Measurements from ENCODE around the gene SURF4.
A peak's percentile ranks its signal among the peaks of the same experiment; 100 is the strongest.

Gene SURF4

DNA sequence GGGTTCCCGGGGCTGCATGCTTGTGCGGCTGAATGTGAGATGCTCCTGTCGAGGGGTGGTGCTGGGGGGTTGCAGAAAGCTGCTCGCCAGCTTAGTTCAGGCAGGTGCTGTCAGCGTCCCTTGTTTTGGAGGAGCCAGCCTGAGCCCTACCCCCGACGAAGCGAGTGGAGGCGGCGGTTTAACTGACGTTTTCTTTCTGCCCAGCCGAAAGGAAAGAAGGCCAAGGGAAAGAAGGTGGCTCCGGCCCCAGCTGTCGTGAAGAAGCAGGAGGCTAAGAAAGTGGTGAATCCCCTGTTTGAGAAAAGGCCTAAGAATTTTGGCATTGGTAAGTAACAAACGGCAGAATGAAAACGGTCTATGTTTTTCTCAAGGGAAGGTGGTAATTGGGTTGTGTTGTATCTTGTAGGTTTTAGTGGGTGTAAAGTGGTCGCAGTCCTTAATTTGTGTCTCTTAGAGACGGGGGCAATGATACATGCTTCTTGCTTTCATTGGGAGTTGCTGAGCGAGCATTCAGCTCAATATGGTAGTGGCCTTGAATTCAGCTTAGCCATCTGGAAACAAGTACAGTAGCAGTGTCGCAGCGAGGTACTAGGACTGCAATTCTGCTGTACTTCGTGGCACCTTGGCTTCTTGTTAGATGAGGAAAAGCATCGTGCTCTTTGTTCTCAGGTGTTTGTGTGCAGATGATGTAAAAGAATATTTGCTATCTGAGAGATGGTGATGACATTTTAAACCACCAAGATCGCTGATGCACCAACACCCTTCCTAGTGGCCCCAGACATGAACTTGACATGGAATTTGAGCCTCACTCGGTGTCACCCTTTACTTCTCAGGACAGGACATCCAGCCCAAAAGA lies 26.9 kb downstream of the SURF4 start:
- Histone ChIP-seq H3K9ac (ENCODE audit: insufficient read length) (peak overlapping the region; percentile 98), H3K4me3 (peak overlapping the region; percentile 93), H3K36me3 (ENCODE audit: insufficient read depth, low read length) (peaks cover 70% of the 10 kb centered on the region), H3K9me3 (ENCODE audit: low read depth, low read length) (no peaks in the 10 kb centered on the region), H3K27ac (peak overlapping the region; percentile 97)
- TF ChIP-seq POLR2AphosphoS5 (IDR thresholded peaks at IDR 0.05; ENCODE audit: borderline replicate concordance, low read depth, low read length) (no peak), FOXP2 (optimal IDR thresholded peaks at IDR 0.05; ENCODE audit: control extremely low read depth, extremely low read length, insufficient read depth) (no peak), EZH2 (IDR thresholded peaks at IDR 0.05) (no peak)
- no peak for DNase-seq (ENCODE audit: low read depth, low spot score)

DNA sequence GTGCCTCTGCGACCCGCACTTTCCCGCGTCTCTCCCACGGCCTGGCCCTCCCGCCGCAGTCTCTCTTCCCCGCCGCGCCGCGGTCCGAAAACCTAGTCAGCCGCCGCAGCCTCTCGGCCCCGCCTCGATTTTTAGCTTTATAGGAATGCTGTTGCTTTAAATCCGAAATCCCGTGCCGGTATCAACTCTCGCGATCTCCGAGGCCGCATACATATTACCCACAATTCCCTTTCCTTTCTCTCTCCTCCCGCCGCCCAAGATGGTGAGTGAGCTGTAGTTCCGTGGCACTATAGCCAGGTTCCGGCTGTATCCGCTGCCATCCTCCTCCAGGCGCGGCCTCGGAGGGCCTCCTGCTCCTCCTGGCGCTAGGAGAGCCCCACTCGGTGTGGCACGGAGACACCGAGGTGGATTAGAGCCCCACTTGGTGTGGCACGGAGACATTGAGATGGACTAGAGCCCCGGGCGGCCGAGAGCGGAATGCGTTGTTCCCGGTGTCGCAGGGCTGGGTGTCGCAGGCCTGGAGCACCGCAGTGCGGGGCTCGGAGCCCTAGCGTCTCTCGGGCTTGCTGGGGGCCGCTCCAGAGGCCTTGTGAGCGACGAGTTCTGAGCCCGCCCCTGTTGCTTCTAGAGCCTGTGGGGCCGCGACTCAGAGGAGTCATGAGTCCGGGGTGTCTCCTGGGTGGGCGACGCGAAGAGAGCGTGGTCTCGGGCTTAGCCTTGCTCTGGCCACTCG lies 27.7 kb downstream of the SURF4 start, which contains the start of the genes MED22 and RPL7A:
Gene MED22 (minus strand): TSS at position 147 of the 733 bp plus-strand sequence. CDS start 1,469 bp downstream, outside the sequence.
Gene RPL7A (plus strand): TSS at position 234 of the 733 bp plus-strand sequence. CDS start 26 bp downstream, at position 260.
- peaks cover 78% of the 10 kb centered on the region for H3K36me3 ChIP-seq (ENCODE audit: insufficient read depth, low read length)
- peak within 1 kb of the TSS; percentile 98 for H3K9ac ChIP-seq (ENCODE audit: insufficient read length)
- H3K4me3 ChIP-seq = peak within 1 kb of the TSS; percentile 93
- peak; percentile 93 for DNase-seq (ENCODE audit: low read depth, low spot score)
- no peaks in the 10 kb centered on the region for H3K9me3 ChIP-seq (ENCODE audit: low read depth, low read length)
- TF ChIP-seq POLR2AphosphoS5 (IDR thresholded peaks at IDR 0.05; ENCODE audit: borderline replicate concordance, low read depth, low read length) (peak; percentile 99), EZH2 (IDR thresholded peaks at IDR 0.05) (no peak), FOXP2 (optimal IDR thresholded peaks at IDR 0.05; ENCODE audit: control extremely low read depth, extremely low read length, insufficient read depth) (peak; percentile 42)
- peak within 1 kb of the TSS; percentile 97 for H3K27ac ChIP-seq

DNA sequence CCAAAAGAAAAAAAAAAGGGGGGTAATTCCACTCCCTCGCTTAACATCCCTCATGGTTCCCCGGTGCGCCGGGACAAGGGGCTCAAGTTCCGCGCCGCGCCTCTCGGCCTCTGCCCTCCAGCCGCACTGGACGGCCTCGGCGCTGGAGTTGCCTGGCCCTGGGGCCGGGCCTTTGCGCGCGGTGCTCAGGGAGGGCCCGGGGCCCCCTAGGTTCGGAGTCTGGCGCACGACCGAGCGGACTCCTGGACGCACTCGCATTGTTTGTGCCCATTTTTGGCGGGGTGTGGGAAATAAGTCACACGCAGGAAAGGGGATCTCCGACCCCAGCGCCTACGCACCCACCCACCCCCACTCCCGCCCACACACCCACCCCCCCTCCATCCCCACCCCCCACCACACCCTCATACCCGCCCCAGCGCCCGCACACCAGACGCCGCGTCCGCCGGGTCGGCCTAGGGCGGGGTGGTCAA lies 28.3 kb downstream of the SURF4 start:
- TF ChIP-seq FOXP2 (optimal IDR thresholded peaks at IDR 0.05; ENCODE audit: control extremely low read depth, extremely low read length, insufficient read depth) (no peak), POLR2AphosphoS5 (IDR thresholded peaks at IDR 0.05; ENCODE audit: borderline replicate concordance, low read depth, low read length) (no peak), EZH2 (IDR thresholded peaks at IDR 0.05) (no peak)
- H3K36me3 ChIP-seq (ENCODE audit: insufficient read depth, low read length) = peaks cover 81% of the 10 kb centered on the region
- peak overlapping the region; percentile 98 for H3K9ac ChIP-seq (ENCODE audit: insufficient read length)
- peak overlapping the region; percentile 93 for H3K4me3 ChIP-seq
- no peaks in the 10 kb centered on the region for H3K9me3 ChIP-seq (ENCODE audit: low read depth, low read length)
- peak overlapping the region; percentile 97; the same call in 1 of the 2 replicates for H3K27ac ChIP-seq
- DNase-seq (ENCODE audit: low read depth, low spot score) = no peak

DNA sequence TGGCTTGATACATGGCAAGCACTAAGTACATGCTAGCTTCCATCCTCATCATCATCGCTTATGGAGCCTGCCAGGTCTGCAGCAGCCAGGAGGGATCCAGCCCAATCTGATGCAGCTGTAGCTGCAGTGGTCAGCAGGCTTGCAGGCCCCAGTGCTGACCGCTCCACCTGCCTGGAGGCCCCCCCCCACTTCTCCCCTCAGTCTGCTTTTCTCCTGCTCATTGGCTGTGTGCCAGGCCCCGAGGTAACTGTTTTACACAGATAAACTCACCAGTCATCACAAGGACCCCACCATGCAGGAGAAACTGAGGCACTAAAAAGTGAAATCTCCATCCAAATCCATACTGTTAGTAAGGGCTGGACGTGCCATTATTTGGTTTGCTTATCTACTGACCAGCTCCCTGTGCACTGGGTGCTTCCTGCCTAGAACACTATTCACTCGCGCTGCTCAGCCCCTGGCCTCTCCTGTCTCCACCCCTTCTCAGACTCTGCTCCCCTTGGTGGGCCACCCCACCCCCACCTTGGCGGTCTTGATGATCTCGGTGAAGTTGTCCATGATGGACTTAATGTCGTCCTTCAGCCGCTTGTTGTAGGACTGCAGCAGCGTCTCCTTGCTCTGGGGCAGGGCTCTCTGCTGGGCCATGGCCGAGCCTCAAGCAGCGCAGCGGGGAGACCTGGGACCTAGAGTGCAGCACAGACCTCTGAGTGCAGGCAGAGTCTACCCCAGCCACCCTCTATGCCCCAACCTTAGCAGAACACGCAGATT lies 29.7 kb downstream of the SURF4 start:
- Histone ChIP-seq H3K9ac (ENCODE audit: insufficient read length) (peak overlapping the region; percentile 95), H3K27ac (no peak overlapping the region), H3K36me3 (ENCODE audit: insufficient read depth, low read length) (peaks cover 81% of the 10 kb centered on the region), H3K9me3 (ENCODE audit: low read depth, low read length) (no peaks in the 10 kb centered on the region), H3K4me3 (peak overlapping the region; percentile 93)
- TF ChIP-seq POLR2AphosphoS5 (IDR thresholded peaks at IDR 0.05; ENCODE audit: borderline replicate concordance, low read depth, low read length) = no peak
- TF ChIP-seq FOXP2 (optimal IDR thresholded peaks at IDR 0.05; ENCODE audit: control extremely low read depth, extremely low read length, insufficient read depth) = no peak
- no peak for TF ChIP-seq EZH2 (IDR thresholded peaks at IDR 0.05)
- no peak for DNase-seq (ENCODE audit: low read depth, low spot score)

DNA sequence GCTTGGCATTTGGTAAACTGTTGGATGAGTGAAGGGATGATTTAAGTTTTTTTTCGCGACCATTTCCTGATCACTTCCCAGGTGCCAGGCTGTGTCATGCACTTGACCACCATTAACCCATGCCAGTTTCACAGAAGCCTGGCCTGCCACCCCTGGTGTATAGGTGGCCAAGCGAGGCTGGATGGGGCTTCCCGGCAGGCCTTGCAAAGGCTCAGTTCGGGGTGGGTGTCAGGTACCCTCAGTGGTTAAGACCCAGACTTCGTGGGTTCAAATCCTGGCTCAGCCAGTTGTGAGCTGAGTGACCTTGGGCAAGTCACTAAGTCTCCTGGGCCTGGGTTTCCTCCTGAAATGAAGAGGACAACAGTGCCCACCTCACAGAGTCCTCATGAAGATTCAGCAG lies 30.3 kb downstream of the SURF4 start:
- DNase-seq (ENCODE audit: low read depth, low spot score) = no peak
- Histone ChIP-seq H3K9ac (ENCODE audit: insufficient read length) (no peak overlapping the region), H3K36me3 (ENCODE audit: insufficient read depth, low read length) (peaks cover 81% of the 10 kb centered on the region), H3K27ac (no peak overlapping the region), H3K4me3 (no peak overlapping the region), H3K9me3 (ENCODE audit: low read depth, low read length) (no peaks in the 10 kb centered on the region)
- no peak for TF ChIP-seq FOXP2 (optimal IDR thresholded peaks at IDR 0.05; ENCODE audit: control extremely low read depth, extremely low read length, insufficient read depth)
- no peak for TF ChIP-seq EZH2 (IDR thresholded peaks at IDR 0.05)
- no peak for TF ChIP-seq POLR2AphosphoS5 (IDR thresholded peaks at IDR 0.05; ENCODE audit: borderline replicate concordance, low read depth, low read length)

GRCh38 chr9:133344979-133345378 lies 30.9 kb downstream of the SURF4 start:
- no peak for DNase-seq (ENCODE audit: low read depth, low spot score)
- H3K9me3 ChIP-seq (ENCODE audit: low read depth, low read length) = no peaks in the 10 kb centered on the region
- peaks cover 81% of the 10 kb centered on the region for H3K36me3 ChIP-seq (ENCODE audit: insufficient read depth, low read length)
- no peak overlapping the region for H3K9ac ChIP-seq (ENCODE audit: insufficient read length)
- TF ChIP-seq POLR2AphosphoS5 (IDR thresholded peaks at IDR 0.05; ENCODE audit: borderline replicate concordance, low read depth, low read length) = no peak
- no peak for TF ChIP-seq FOXP2 (optimal IDR thresholded peaks at IDR 0.05; ENCODE audit: control extremely low read depth, extremely low read length, insufficient read depth)
- TF ChIP-seq EZH2 (IDR thresholded peaks at IDR 0.05) = no peak
- H3K4me3 ChIP-seq = no peak overlapping the region
- no peak overlapping the region for H3K27ac ChIP-seq

- H3K9me3 ChIP-seq (ENCODE audit: low read depth, low read length) = no peaks in the 10 kb centered on the region
- peaks cover 78% of the 10 kb centered on the region for H3K36me3 ChIP-seq (ENCODE audit: insufficient read depth, low read length)
- DNase-seq (ENCODE audit: low read depth, low spot score) = no peak
- TF ChIP-seq POLR2AphosphoS5 (IDR thresholded peaks at IDR 0.05; ENCODE audit: borderline replicate concordance, low read depth, low read length) = no peak
- TF ChIP-seq EZH2 (IDR thresholded peaks at IDR 0.05) = no peak
- TF ChIP-seq FOXP2 (optimal IDR thresholded peaks at IDR 0.05; ENCODE audit: control extremely low read depth, extremely low read length, insufficient read depth) = no peak
- no peak overlapping the region for H3K27ac ChIP-seq
- no peak overlapping the region for H3K4me3 ChIP-seq
- H3K9ac ChIP-seq (ENCODE audit: insufficient read length) = no peak overlapping the region
These were observed 31.8 kb downstream of the SURF4 start for GRCh38 chr9:133344071-133344470.
